NCI-H2171 treated with DMSO at 0.1 percent for 48 hours (cell line): ENCODE measurements around the gene ABHD17A.

Source experiments
- DNase-seq: peaks from one replicate; lab custom pipeline; 2025; lab: John Stamatoyannopoulos, UW

ABHD17A gene

GRCh38 chr19:1885398-1886119, at the start of gene ABHD17A:
ABHD17A (minus strand) TSS chr19:1885496; CDS start chr19:1881566, 3,930 bp downstream.
- DNase-seq = peak; percentile 85

- no peak for DNase-seq
These were observed 48.6 kb upstream of the ABHD17A start for GRCh38 chr19:1933942-1934341.

GRCh38 chr19:1933244-1933643, 47.9 kb upstream of the ABHD17A start:
- DNase-seq = no peak

GRCh38 chr19:1932395-1932794, 47.1 kb upstream of the ABHD17A start:
- peak; percentile 89 for DNase-seq

GRCh38 chr19:1931445-1931844, 46.1 kb upstream of the ABHD17A start:
- no peak for DNase-seq

GRCh38 chr19:1929021-1929742, 43.9 kb upstream of the ABHD17A start:
- peak; percentile 62 for DNase-seq

GRCh38 chr19:1925544-1925943, 40.2 kb upstream of the ABHD17A start:
- DNase-seq = no peak

GRCh38 chr19:1924320-1924961, 39.1 kb upstream of the ABHD17A start:
- no peak for DNase-seq

- no peak for DNase-seq
These were observed 38.0 kb upstream of the ABHD17A start for GRCh38 chr19:1923319-1923718.

GRCh38 chr19:1922803-1923202, 37.5 kb upstream of the ABHD17A start:
- no peak for DNase-seq

GRCh38 chr19:1921825-1922224, 36.5 kb upstream of the ABHD17A start:
- DNase-seq = no peak

GRCh38 chr19:1921326-1921725, 36.0 kb upstream of the ABHD17A start:
- DNase-seq = no peak

- DNase-seq = no peak
These were observed 35.3 kb upstream of the ABHD17A start for GRCh38 chr19:1920644-1921043.

- no peak for DNase-seq
These were observed 33.7 kb upstream of the ABHD17A start for GRCh38 chr19:1918975-1919374.

GRCh38 chr19:1917926-1918325, 32.6 kb upstream of the ABHD17A start:
- no peak for DNase-seq

GRCh38 chr19:1917146-1917545, 31.9 kb upstream of the ABHD17A start:
- DNase-seq = no peak

- DNase-seq = no peak
These were observed 29.6 kb upstream of the ABHD17A start for GRCh38 chr19:1914826-1915341.

- DNase-seq = no peak
These were observed 28.7 kb upstream of the ABHD17A start for GRCh38 chr19:1913781-1914577.

GRCh38 chr19:1912760-1913505, 27.6 kb upstream of the ABHD17A start:
- DNase-seq = no peak

GRCh38 chr19:1911995-1912394, 26.7 kb upstream of the ABHD17A start:
- DNase-seq = no peak

- DNase-seq = no peak
These were observed 25.8 kb upstream of the ABHD17A start for GRCh38 chr19:1911098-1911497.
